Body of pancreas (tissue), 4 donors: ENCODE measurements around the gene NELFB. TPM values are rescaled to one million over a fixed set of nuclear protein-coding genes. Genes with fewer than 3 reads are reported as not detected.
A peak's percentile ranks its signal among the peaks of the same experiment; 100 is the strongest.

Source experiments
- ATAC-seq: fragments of 150-250 bp; one replicate; pipeline ENCODE4 v1.9.1; 2016
- DNase-seq, 4 donors: peaks; one replicate each; pipeline ENCODE4 v3.0.0-alpha.2; 2019
- H3K27ac ChIP-seq, 4 donors: fragments of 200-600 bp; sonication (generic); 1 replicate in 3 of 4; 2 replicates in 1 of 4; pipeline versions ENCODE4 v1.5.1 to v1.6.1; 2016 to 2019; ENCODE audit warnings: mild to moderate bottlenecking in 1 of 4, mixed read lengths in 1 of 4, moderate library complexity in 1 of 4
- H3K27me3 ChIP-seq, 2 donors: fragments of 200-600 bp; sonication (generic); one replicate each; pipeline ENCODE4 v1.6.0; 2016; ENCODE audit warnings: mild to moderate bottlenecking in 1 of 2
- H3K36me3 ChIP-seq, 2 donors: fragments of 200-600 bp; sonication (generic); replicated peaks in 1 of 2; 2 replicates each; pipeline ENCODE4 v1.5.1; 2016; ENCODE audit warnings: low read depth in 2 of 2; ENCODE audit not compliant: insufficient read depth in 1 of 2
- H3K4me1 ChIP-seq: fragments of 200-600 bp; sonication (generic); one replicate; pipeline ENCODE4 v1.6.0; 2016
- H3K4me3 ChIP-seq, 2 donors: fragments of 200-600 bp; sonication (generic); 1 replicate in 1 of 2; 2 replicates in 1 of 2; pipeline ENCODE4 v1.5.1; 2016 to 2019
- H3K9me3 ChIP-seq, 3 donors: fragments of 200-600 bp; sonication (generic); 1 replicate in 2 of 3; 2 replicates in 1 of 3; pipeline ENCODE4 v1.5.1; 2016
- POLR2A ChIP-seq, 3 donors: fragments of 450-650 bp; IDR thresholded peaks; one replicate each; pipeline ENCODE4 v1.6.1; 2016; ENCODE audit warnings: antibody characterized with exemption in 3 of 3, mild to moderate bottlenecking in 2 of 3
- WGBS, 2 donors: methylation state at CpG; one replicate each; pipeline ENCODE4 v1.1.5; 2017; 5-methylcytosine and 5-hydroxymethylcytosine counted together
- intact Hi-C: fragments of 100-400 bp; cut with DNase I; formaldehyde crosslinking; loops from one replicate; pipeline ENCODE4 v1.15.1; 2023
- total RNA-seq, 2 donors: library from RNA; depleted of rRNA; stranded (reverse); fragments of >200 nt; gene quantifications; one replicate each; pipeline ENCODE4 v1.1.0, GENCODE V29; 2016
- TF ChIP-seq, protein P1 (sequence below), 7 experiments: fragments of 450-650 bp in 4 of 7; fragments of 200-600 bp in 3 of 7; sonication (generic) in 3 of 7; IDR thresholded peaks; one replicate each; pipeline ENCODE4 v1.5.1; 2016 to 2019; ENCODE audit warnings: antibody characterized with exemption in 7 of 7

The NELFB gene
- total RNA-seq, 2 donors from 2014 or later, result 31.3 to 34.2 TPM

DNA sequence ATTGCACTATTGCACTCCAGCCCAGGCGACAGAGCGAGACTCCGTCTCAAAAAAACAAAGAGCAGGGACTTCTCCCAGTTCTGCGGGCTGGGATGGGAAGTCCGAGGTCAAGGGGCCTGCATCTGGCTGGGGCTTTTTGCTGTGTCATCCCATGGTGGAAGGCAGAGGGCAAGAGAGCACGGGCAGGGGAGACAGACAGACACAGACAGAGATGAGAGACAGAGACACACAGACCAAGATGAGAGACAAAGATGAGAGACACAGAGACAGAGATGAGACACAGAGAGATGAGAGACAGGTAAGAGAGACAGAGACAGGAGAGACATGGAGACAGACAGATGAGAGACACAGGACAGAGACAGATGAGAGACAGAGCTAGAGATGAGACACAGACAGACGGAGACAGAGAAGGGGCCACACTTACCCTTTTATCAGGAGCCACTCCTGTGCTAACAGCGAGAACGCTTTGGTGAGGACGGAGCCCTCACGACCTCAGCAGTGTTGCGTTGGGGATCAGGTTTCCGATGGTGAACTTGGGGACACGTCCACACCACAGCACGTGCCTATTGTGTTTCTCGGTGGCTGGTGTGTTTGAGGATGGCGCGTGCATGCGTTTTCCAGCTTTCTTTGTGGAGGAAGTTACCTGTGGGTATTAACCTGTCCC, 13.5 kb downstream of the NELFB start:
- DNase-seq (no peak), ATAC-seq (no peak)
- Histone ChIP-seq H3K4me1 (peaks cover 32% of the 10 kb centered on the region), H3K9me3 (no peaks in the 10 kb centered on the region), H3K27ac (peak overlapping the region; percentile 47 to 79 (median 66)), H3K4me3 (no peak overlapping the region), H3K36me3 (peaks cover 5 to 7% of the 10 kb centered on the region in 2 donors), H3K27me3 (no peaks in the 10 kb centered on the region)
- TF ChIP-seq, protein P1, sequence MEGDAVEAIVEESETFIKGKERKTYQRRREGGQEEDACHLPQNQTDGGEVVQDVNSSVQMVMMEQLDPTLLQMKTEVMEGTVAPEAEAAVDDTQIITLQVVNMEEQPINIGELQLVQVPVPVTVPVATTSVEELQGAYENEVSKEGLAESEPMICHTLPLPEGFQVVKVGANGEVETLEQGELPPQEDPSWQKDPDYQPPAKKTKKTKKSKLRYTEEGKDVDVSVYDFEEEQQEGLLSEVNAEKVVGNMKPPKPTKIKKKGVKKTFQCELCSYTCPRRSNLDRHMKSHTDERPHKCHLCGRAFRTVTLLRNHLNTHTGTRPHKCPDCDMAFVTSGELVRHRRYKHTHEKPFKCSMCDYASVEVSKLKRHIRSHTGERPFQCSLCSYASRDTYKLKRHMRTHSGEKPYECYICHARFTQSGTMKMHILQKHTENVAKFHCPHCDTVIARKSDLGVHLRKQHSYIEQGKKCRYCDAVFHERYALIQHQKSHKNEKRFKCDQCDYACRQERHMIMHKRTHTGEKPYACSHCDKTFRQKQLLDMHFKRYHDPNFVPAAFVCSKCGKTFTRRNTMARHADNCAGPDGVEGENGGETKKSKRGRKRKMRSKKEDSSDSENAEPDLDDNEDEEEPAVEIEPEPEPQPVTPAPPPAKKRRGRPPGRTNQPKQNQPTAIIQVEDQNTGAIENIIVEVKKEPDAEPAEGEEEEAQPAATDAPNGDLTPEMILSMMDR (IDR thresholded peaks at IDR 0.05), result no peak
- no peak for TF ChIP-seq POLR2A (IDR thresholded peaks at IDR 0.05)
- intact Hi-C loops, result no loop called here
- 62 to 72% methylated on average over 19 of the region's 19 CpGs for WGBS, 2 donors

DNA sequence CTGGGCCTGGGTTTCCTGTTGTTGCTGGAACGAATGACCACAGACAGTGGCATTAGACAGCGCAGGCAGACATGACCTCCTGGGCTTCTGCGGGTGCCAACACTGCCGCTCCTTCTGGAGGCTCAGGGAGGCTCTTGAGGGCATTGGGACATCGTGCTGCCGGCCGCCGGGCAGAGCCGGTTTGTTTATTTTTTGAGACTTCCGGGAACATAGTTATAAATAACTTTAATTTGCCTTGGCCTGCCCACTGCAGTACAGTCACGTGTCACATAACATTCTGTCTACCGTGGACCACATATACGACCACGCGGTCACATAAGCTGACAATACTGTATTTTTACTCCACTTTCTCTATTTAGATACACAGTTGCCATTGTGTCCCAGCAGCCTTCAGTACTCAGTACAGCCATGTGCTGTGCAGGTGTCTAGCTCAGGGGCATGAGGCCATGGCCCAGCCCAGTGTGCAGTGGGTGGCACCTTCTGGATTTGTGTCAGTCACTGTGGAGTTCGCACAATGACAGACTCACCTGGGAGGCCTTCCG, 14.2 kb downstream of the NELFB start:
- H3K9me3 ChIP-seq, result no peaks in the 10 kb centered on the region
- WGBS, 2 donors, result 14 to 23% methylated on average over 14 to 17 of the region's 17 CpGs
- peak; percentile 85 for ATAC-seq
- no peaks in the 10 kb centered on the region for H3K27me3 ChIP-seq
- peak in 1 of 3 donors; percentile 37 for TF ChIP-seq POLR2A (IDR thresholded peaks at IDR 0.05)
- TF ChIP-seq, protein P1 (IDR thresholded peaks at IDR 0.05), result peak in 1 of 7 experiments; percentile 4
- DNase-seq, result peak; percentile 66 to 82 (median 80)
- peaks cover 37% of the 10 kb centered on the region for H3K4me1 ChIP-seq
- peaks cover 5 to 7% of the 10 kb centered on the region in 2 donors for H3K36me3 ChIP-seq
- H3K4me3 ChIP-seq, result no peak overlapping the region
- H3K27ac ChIP-seq, result peak overlapping the region; percentile 47 to 79 (median 66)
- intact Hi-C loops, result no loop called here

DNA sequence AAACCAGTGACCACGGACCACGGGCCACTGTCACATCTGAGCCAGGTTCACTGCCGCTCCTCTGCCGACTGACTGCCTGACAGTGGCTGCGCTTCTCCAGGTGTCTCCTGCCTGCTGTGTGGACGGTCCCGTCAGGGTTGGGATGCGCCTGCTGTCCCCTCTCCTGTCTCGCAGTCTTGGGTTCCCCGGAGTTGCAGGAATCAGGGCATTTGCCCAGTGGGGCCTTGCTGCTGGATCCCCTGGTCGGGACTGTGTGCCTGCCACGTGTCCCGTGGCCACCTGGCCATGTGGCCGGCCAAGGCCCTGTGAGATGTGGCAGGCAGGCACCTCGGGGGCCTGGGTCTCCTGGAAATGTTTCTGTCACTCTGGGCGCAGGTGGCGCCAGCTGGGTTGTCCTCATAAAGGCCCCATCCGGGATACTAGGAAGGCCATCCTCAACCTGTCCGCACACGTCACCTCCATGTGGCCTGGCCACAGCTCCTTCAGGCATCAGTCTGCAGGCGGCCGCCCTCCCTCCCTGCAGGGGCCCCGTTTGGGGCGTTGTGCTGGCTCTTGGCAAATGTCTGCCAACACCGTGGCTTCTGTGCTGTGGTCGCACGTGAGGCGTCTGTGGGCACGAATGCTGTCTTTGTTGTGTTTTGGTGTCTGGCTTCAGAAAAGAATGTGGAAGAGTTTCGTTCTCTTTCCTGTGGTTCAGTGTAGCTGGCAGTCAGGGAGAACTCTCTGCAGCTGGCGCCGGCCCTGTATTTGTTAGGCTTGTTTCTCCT, 16.0 kb downstream of the NELFB start:
- TF ChIP-seq, protein P1 (IDR thresholded peaks at IDR 0.05), result no peak
- TF ChIP-seq POLR2A (IDR thresholded peaks at IDR 0.05), result no peak
- DNase-seq (no peak), ATAC-seq (no peak)
- WGBS, 2 donors, result 85 to 90% methylated on average over 16 to 32 of the region's 32 CpGs
- intact Hi-C loops, result no loop called here
- Histone ChIP-seq H3K9me3 (no peaks in the 10 kb centered on the region), H3K27ac (no peak overlapping the region), H3K27me3 (no peaks in the 10 kb centered on the region), H3K4me1 (peaks cover 47% of the 10 kb centered on the region), H3K4me3 (no peak overlapping the region), H3K36me3 (peaks cover 3 to 7% of the 10 kb centered on the region in 2 donors)

DNA sequence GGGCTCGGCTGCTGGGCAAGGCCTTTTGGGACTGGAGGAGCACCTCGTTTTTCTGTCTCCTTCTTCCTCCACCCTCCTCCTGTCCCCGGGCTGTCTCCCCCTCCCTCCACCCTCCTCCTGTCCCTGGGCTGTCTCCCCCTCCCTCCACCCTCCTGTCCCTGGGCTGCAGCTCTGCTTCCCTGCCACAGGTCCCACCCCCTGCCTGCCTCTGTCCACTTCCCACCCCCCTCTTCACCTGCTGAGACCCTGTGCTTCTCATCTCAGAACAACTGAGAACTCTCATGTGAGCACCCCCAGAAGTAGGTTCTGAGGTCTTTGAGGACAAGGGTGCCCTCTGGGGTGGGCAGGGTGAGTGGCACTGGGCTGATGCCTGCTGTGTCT, 16.6 kb downstream of the NELFB start:
- H3K27me3 ChIP-seq, result no peaks in the 10 kb centered on the region
- H3K9me3 ChIP-seq, result no peaks in the 10 kb centered on the region
- H3K4me1 ChIP-seq, result peaks cover 53% of the 10 kb centered on the region
- H3K36me3 ChIP-seq, result peaks cover 2 to 7% of the 10 kb centered on the region in 2 donors
- whole genome bisulfite sequencing, 2 donors, result 49 to 55% methylated on average over 3 of the region's 3 CpGs
- intact Hi-C loops, result no loop called here
- no peak for DNase-seq
- TF ChIP-seq POLR2A (IDR thresholded peaks at IDR 0.05), result no peak
- TF ChIP-seq, protein P1 (IDR thresholded peaks at IDR 0.05), result no peak
- ATAC-seq, result no peak
- H3K27ac ChIP-seq, result no peak overlapping the region
- H3K4me3 ChIP-seq, result no peak overlapping the region
